Right lobe of liver (tissue), 4 donors: ENCODE measurements around the gene SERPINA10.

Experiments used
- CTCF ChIP-seq, 4 donors: fragments of 200-600 bp in 3 of 4; fragments of 450-650 bp in 1 of 4; IDR thresholded peaks; one replicate each; pipeline versions ENCODE4 v1.5.1 to v1.8.0; 2016 to 2022; ENCODE audit warnings: antibody characterized with exemption in 4 of 4, mild to moderate bottlenecking in 2 of 4
- POLR2A ChIP-seq: fragments of 450-650 bp; IDR thresholded peaks from one replicate; pipeline ENCODE4 v1.6.1; 2017; ENCODE audit warnings: antibody characterized with exemption, mild to moderate bottlenecking
- donor health status: DM: no; HTN: no; CAD: no.
- donor health status: DM: no; HTN: no; CAD: no.
- donor health status: DM: no; HTN: yes; CAD: no.

GRCh38 chr14:94269156-94269555, 23.9 kb downstream of the SERPINA10 start:
- TF ChIP-seq CTCF (IDR thresholded peaks at IDR 0.05), result no peak
- TF ChIP-seq POLR2A, result no peak
